Stimulated activated CD4-positive, alpha-beta T cell treated with anti-CD3 and anti-CD28 coated beads, Interleukin-4, amount 100 ng/mL, for 48 hours (primary cell): ENCODE data around the gene WDR64.

Source experiments
- DNase-seq, 2 donors: peaks; one replicate each; pipeline ENCODE4 v3.0.0-alpha.2; 2020; ENCODE audit warnings: low read depth in 2 of 2

The WDR64 gene

GRCh38 chr1:241837901-241838300, 185.8 kb downstream of the WDR64 start:
- DNase-seq, result no peak

- DNase-seq, result no peak
Observed at GRCh38 chr1:241838897-241839296, 186.8 kb downstream of the WDR64 start.

GRCh38 chr1:241839369-241839979, 187.4 kb downstream of the WDR64 start:
- no peak for DNase-seq

GRCh38 chr1:241840164-241840563, 188.1 kb downstream of the WDR64 start:
- DNase-seq, result no peak

- no peak for DNase-seq
Observed at GRCh38 chr1:241841691-241842090, 189.6 kb downstream of the WDR64 start.

- DNase-seq, result no peak
Observed at GRCh38 chr1:241842565-241842964, 190.5 kb downstream of the WDR64 start.

GRCh38 chr1:241844593-241844992, 192.5 kb downstream of the WDR64 start:
- DNase-seq, result no peak

DNA sequence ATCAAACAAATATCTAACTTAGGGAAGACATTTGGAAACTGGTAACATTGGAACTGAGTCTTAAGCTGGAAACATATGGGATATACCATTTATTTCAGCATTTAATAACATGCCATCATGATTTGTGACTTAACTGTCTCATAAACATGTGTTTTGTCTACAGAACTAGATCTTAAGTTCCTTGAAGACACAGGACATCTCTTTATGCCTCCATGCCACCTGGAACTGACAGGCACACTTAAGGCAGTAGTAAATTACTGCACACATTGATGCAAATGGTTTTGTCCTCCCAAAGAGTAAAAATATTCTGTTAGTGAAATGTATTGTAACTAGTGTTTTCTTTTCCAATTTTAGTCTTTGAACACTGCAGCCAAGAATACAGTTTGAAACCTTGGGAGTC, 194.3 kb downstream of the WDR64 start:
- DNase-seq, result no peak

DNA sequence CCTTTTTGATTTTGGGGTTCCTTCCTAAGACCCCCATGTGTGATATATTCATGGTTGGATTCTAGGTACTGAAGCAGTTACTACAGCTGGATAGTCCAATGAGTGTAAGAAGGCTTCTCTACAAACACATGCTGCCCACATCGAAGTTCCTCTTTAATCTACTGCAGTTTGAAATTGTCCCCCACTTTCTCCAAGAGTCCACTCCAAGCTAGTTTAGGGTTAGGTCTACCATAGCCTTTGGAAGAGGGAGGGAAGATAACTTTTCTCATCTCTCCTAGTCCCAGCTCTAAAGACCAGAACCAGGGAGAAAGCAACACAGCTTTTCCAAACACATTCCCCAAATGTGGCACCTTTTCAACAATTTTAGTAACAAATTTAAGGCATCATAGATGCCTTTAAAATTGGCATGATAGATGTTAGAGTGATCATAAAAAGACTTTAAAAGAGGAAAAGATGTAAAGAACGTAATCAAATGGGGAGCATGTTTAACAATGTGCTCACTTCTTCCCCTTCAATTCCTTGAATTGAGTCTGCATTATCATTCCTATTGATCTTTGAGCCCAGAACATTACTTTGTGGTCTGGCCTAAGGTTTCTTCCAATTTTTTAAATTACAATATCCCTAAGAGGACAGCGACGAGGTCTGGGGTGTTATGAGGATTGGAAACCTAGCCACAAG, 194.9 kb downstream of the WDR64 start:
- DNase-seq, result no peak

GRCh38 chr1:241847540-241847795, 195.4 kb downstream of the WDR64 start:
- DNase-seq, result no peak

GRCh38 chr1:241847796-241848685, 196.0 kb downstream of the WDR64 start, which contains the start of gene EXO1:
TSS of gene EXO1 (plus strand) at chr1:241848204. CDS start at chr1:241850426, 2,222 bp downstream.
- peak; percentile 84 to 88 for DNase-seq

GRCh38 chr1:241848686-241849344, 196.7 kb downstream of the WDR64 start:
- no peak for DNase-seq

DNA sequence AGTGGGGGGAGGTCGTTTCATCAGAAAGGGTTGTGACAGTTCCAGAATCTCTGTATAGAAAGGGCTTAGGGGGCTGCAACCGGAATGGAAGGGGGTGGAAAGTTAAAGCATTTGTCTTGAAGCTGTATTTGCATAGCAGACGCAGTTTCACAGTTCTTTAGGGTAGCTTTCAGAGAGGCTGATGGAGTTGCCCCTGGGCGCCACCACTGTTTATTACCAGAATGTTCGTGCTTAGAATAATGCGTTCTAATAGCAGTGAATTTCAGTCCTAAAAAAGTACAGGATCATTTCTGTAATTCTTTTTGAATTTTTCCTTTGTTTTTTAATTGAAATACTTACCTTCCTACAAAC, 197.2 kb downstream of the WDR64 start:
- no peak for DNase-seq
